A673 (cell line): ENCODE measurements around the gene CAPN1.

Experiments used
- CTCF ChIP-seq: fragments of 300-800, 200-600 bp; sonication (generic); conservative IDR thresholded peaks from 2 replicates; pipeline ENCODE4 v1.5.1; 2017; ENCODE audit warnings: low read depth, mild to moderate bottlenecking, antibody characterized with exemption, low read length, moderate library complexity, mixed read lengths
- EZH2 ChIP-seq: fragments of 200-600 bp; sonication (generic); IDR thresholded peaks from 2 replicates; pipeline ENCODE4 v1.6.1; 2017; ENCODE audit warnings: borderline replicate concordance, low read depth, mild to moderate bottlenecking, mixed read lengths, antibody characterized with exemption, low read length; ENCODE audit not compliant: poor library complexity, severe bottlenecking

GRCh38 chr11:65189191-65189590, 7.5 kb downstream of the CAPN1 start:
- no peak for TF ChIP-seq CTCF
- TF ChIP-seq EZH2: no peak
